SK-N-SH treated with all-trans-retinoic acid at 6 μM for 48 hours (cell line): Measurements from ENCODE around the gene AVPR1B.

ENCODE experiments used
- ATAC-seq: fragments of 200-7000 bp; cut with Tn5 transposase; 3 replicates; pipeline ENCODE4 v1.9.1; 2020; ENCODE audit warnings: mild to moderate bottlenecking, moderate library complexity
- ARNTL ChIP-seq: fragments of 450-650 bp; formaldehyde crosslinking; IDR thresholded peaks from 2 replicates; pipeline ENCODE4 v1.5.0; 2020; ENCODE audit warnings: low read depth, mild to moderate bottlenecking, moderate library complexity, borderline replicate concordance
- BACH2 ChIP-seq: fragments of 250-450 bp; sonication (Bioruptor Pico); IDR thresholded peaks from 2 replicates; pipeline ENCODE4 v1.9.0; 2021; ENCODE audit warnings: mild to moderate bottlenecking, borderline replicate concordance
- CREB5 ChIP-seq: fragments of 250-450 bp; sonication (Bioruptor Pico); IDR thresholded peaks from 2 replicates; pipeline ENCODE4 v1.5.1; 2020; ENCODE audit warnings: low read depth, mild to moderate bottlenecking, moderate library complexity
- CSDC2 ChIP-seq: fragments of 250-450 bp; sonication (Bioruptor Pico); IDR thresholded peaks from 2 replicates; pipeline ENCODE4 v1.5.0; 2020; ENCODE audit warnings: mild to moderate bottlenecking, moderate library complexity
- ESRRG ChIP-seq: fragments of 250-450 bp; sonication (Bioruptor Pico); IDR thresholded peaks from 2 replicates; pipeline ENCODE4 v1.6.1; 2021; ENCODE audit warnings: mild to moderate bottlenecking
- OSR1 ChIP-seq: fragments of 250-450 bp; sonication (Bioruptor Pico); IDR thresholded peaks from 2 replicates; pipeline ENCODE4 v1.8.0; 2022; ENCODE audit warnings: moderate library complexity, mild to moderate bottlenecking, inconsistent platforms
- PPARA ChIP-seq: fragments of 250-450 bp; sonication (Bioruptor Pico); IDR thresholded peaks from 2 replicates; pipeline ENCODE4 v1.5.0; 2020; ENCODE audit warnings: mild to moderate bottlenecking, borderline replicate concordance
- RARB ChIP-seq: fragments of 250-450 bp; sonication (Bioruptor Pico); IDR thresholded peaks from 2 replicates; pipeline ENCODE4 v1.8.0; 2021; ENCODE audit warnings: mild to moderate bottlenecking, moderate library complexity
- SNAI2 ChIP-seq: fragments of 250-450 bp; sonication (Bioruptor Pico); IDR thresholded peaks from 2 replicates; pipeline ENCODE4 v1.5.0; 2020; ENCODE audit warnings: mild to moderate bottlenecking, moderate library complexity
- TCF4 ChIP-seq: fragments of 250-450 bp; sonication (Bioruptor Pico); IDR thresholded peaks from 2 replicates; pipeline ENCODE4 v1.8.0; 2021; ENCODE audit warnings: mild to moderate bottlenecking, moderate library complexity, borderline replicate concordance
- ZC3H10 ChIP-seq: fragments of 250-450 bp; sonication (Bioruptor Pico); IDR thresholded peaks from 2 replicates; pipeline ENCODE4 v1.5.1; 2021; ENCODE audit warnings: mild to moderate bottlenecking, moderate library complexity
- ZFP3 ChIP-seq: fragments of 250-450 bp; sonication (Bioruptor Pico); IDR thresholded peaks from 2 replicates; pipeline ENCODE4 v1.5.0; 2020; ENCODE audit warnings: mild to moderate bottlenecking, moderate library complexity
- ZFP30 ChIP-seq: fragments of 450-650 bp; formaldehyde crosslinking; IDR thresholded peaks from 2 replicates; pipeline ENCODE4 v1.5.0; 2022; ENCODE audit warnings: mild to moderate bottlenecking, moderate library complexity
- ZNF565 ChIP-seq: fragments of 450-650 bp; formaldehyde crosslinking; conservative IDR thresholded peaks from 2 replicates; pipeline ENCODE4 v1.5.0; 2020; ENCODE audit warnings: low read depth, mild to moderate bottlenecking, moderate library complexity
- ZNF70 ChIP-seq: fragments of 450-650 bp; formaldehyde crosslinking; IDR thresholded peaks from 2 replicates; pipeline ENCODE4 v1.5.0; 2020; ENCODE audit warnings: mild to moderate bottlenecking, moderate library complexity
- ZNF8 ChIP-seq: fragments of 450-650 bp; formaldehyde crosslinking; IDR thresholded peaks from 2 replicates; pipeline ENCODE4 v1.5.0; 2020; ENCODE audit warnings: mild to moderate bottlenecking, moderate library complexity
- TF ChIP-seq, protein P1 (sequence below): fragments of 250-450 bp; sonication (Bioruptor Pico); IDR thresholded peaks from 2 replicates; pipeline ENCODE4 v1.8.0; 2021; ENCODE audit warnings: low read depth, mild to moderate bottlenecking, moderate library complexity, borderline replicate concordance
- TF ChIP-seq, protein P2 (sequence below): fragments of 250-450 bp; sonication (Bioruptor Pico); IDR thresholded peaks from 2 replicates; pipeline ENCODE4 v1.5.0; 2020; ENCODE audit warnings: mild to moderate bottlenecking, moderate library complexity
- TF ChIP-seq, protein P3 (sequence below): fragments of 250-450 bp; sonication (Bioruptor Pico); IDR thresholded peaks from 2 replicates; pipeline ENCODE4 v1.5.1; 2021; ENCODE audit warnings: mild to moderate bottlenecking, moderate library complexity
- TF ChIP-seq, protein P4 (sequence below): fragments of 250-450 bp; sonication (Bioruptor Pico); IDR thresholded peaks from 2 replicates; pipeline ENCODE4 v1.8.0; 2020; ENCODE audit warnings: mild to moderate bottlenecking, moderate library complexity, borderline replicate concordance

AVPR1B gene

DNA sequence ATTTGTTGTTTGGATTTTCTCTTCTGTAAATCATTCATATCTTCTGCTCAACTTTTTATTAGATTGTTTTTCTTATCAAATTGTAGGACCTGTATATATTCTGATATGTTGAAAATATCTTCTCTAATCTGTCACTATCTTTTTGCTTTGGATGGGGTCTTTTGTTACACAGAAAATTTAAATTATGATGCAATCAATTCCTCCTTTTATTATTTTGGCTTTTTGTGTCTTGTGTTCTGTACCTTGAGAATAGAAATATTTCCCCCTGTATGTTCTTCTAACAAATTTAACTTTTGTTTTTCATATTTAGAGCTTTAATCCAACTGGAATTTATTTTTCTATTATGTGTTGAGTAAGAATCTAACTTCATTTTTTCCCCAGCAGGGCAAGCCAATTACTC lies 3.2 kb upstream of the AVPR1B start:
- no peak for TF ChIP-seq ZNF565 (CRISPR knock-in tag)
- TF ChIP-seq ZFP3 = no peak
- no peak for TF ChIP-seq SNAI2 (CRISPR knock-in tag)
- no peak for TF ChIP-seq ZNF70 (CRISPR knock-in tag)
- TF ChIP-seq, protein P1, sequence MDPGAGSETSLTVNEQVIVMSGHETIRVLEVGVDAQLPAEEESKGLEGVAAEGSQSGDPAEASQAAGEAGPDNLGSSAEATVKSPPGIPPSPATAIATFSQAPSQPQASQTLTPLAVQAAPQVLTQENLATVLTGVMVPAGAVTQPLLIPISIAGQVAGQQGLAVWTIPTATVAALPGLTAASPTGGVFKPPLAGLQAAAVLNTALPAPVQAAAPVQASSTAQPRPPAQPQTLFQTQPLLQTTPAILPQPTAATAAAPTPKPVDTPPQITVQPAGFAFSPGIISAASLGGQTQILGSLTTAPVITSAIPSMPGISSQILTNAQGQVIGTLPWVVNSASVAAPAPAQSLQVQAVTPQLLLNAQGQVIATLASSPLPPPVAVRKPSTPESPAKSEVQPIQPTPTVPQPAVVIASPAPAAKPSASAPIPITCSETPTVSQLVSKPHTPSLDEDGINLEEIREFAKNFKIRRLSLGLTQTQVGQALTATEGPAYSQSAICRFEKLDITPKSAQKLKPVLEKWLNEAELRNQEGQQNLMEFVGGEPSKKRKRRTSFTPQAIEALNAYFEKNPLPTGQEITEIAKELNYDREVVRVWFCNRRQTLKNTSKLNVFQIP (CRISPR knock-in tag) = no peak
- no peak for TF ChIP-seq CREB5 (CRISPR knock-in tag)
- no peak for TF ChIP-seq ESRRG (CRISPR knock-in tag)
- no peak for TF ChIP-seq ZC3H10
- no peak for TF ChIP-seq PPARA (CRISPR knock-in tag)
- no peak for TF ChIP-seq OSR1 (CRISPR knock-in tag)
- TF ChIP-seq, protein P2, sequence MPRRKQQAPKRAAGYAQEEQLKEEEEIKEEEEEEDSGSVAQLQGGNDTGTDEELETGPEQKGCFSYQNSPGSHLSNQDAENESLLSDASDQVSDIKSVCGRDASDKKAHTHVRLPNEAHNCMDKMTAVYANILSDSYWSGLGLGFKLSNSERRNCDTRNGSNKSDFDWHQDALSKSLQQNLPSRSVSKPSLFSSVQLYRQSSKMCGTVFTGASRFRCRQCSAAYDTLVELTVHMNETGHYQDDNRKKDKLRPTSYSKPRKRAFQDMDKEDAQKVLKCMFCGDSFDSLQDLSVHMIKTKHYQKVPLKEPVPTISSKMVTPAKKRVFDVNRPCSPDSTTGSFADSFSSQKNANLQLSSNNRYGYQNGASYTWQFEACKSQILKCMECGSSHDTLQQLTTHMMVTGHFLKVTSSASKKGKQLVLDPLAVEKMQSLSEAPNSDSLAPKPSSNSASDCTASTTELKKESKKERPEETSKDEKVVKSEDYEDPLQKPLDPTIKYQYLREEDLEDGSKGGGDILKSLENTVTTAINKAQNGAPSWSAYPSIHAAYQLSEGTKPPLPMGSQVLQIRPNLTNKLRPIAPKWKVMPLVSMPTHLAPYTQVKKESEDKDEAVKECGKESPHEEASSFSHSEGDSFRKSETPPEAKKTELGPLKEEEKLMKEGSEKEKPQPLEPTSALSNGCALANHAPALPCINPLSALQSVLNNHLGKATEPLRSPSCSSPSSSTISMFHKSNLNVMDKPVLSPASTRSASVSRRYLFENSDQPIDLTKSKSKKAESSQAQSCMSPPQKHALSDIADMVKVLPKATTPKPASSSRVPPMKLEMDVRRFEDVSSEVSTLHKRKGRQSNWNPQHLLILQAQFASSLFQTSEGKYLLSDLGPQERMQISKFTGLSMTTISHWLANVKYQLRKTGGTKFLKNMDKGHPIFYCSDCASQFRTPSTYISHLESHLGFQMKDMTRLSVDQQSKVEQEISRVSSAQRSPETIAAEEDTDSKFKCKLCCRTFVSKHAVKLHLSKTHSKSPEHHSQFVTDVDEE = no peak
- no peak for TF ChIP-seq TCF4 (CRISPR knock-in tag)
- no peak for TF ChIP-seq ZNF8 (CRISPR knock-in tag)
- TF ChIP-seq ARNTL (CRISPR knock-in tag) = no peak
- TF ChIP-seq, protein P3, sequence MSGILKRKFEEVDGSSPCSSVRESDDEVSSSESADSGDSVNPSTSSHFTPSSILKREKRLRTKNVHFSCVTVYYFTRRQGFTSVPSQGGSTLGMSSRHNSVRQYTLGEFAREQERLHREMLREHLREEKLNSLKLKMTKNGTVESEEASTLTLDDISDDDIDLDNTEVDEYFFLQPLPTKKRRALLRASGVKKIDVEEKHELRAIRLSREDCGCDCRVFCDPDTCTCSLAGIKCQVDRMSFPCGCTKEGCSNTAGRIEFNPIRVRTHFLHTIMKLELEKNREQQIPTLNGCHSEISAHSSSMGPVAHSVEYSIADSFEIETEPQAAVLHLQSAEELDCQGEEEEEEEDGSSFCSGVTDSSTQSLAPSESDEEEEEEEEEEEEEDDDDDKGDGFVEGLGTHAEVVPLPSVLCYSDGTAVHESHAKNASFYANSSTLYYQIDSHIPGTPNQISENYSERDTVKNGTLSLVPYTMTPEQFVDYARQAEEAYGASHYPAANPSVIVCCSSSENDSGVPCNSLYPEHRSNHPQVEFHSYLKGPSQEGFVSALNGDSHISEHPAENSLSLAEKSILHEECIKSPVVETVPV (CRISPR knock-in tag) = no peak
- TF ChIP-seq, protein P4, sequence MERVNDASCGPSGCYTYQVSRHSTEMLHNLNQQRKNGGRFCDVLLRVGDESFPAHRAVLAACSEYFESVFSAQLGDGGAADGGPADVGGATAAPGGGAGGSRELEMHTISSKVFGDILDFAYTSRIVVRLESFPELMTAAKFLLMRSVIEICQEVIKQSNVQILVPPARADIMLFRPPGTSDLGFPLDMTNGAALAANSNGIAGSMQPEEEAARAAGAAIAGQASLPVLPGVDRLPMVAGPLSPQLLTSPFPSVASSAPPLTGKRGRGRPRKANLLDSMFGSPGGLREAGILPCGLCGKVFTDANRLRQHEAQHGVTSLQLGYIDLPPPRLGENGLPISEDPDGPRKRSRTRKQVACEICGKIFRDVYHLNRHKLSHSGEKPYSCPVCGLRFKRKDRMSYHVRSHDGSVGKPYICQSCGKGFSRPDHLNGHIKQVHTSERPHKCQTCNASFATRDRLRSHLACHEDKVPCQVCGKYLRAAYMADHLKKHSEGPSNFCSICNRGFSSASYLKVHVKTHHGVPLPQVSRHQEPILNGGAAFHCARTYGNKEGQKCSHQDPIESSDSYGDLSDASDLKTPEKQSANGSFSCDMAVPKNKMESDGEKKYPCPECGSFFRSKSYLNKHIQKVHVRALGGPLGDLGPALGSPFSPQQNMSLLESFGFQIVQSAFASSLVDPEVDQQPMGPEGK = no peak
- no peak for TF ChIP-seq BACH2 (CRISPR knock-in tag)
- TF ChIP-seq CSDC2 = no peak
- no peak for ATAC-seq

GRCh38 chr1:206116873-206117150 lies 376 bp downstream of the AVPR1B start:
- ATAC-seq = no peak
- no peak for TF ChIP-seq ZNF70 (CRISPR knock-in tag)
- TF ChIP-seq ZNF565 (CRISPR knock-in tag) = no peak
- TF ChIP-seq RARB (CRISPR knock-in tag) = no peak
- TF ChIP-seq, protein P1 (CRISPR knock-in tag) = no peak
- TF ChIP-seq ESRRG (CRISPR knock-in tag) = no peak
- no peak for TF ChIP-seq ZFP30
- TF ChIP-seq, all 23 proteins: peak for 0
